GM19395 (cell line): Measurements from ENCODE around the gene ZNF66.
"Not testable (repeated sequence)": the region's sequence is repeated elsewhere in the genome, so short reads cannot be mapped to it uniquely, and the experiment has no call there.

Experiments used
- ATAC-seq: cut with Tn5 transposase; IDR thresholded peaks from one replicate; pipeline ENCODE4 v1.9.1; 2021; ENCODE audit warnings: mild to moderate bottlenecking, moderate library complexity; ENCODE audit not compliant: unreplicated experiment

ZNF66 gene

GRCh38 chr19:20776083-20777076 is at the start of gene ZNF66:
Gene ZNF66, plus strand, starts transcription at chr19:20776304. Its CDS starts 144 bp downstream, at chr19:20776448.
- peak; percentile 98 for ATAC-seq

- not testable (repeated sequence) for ATAC-seq
Measured at GRCh38 chr19:20750169-20750568, 25.9 kb upstream of the ZNF66 start.

GRCh38 chr19:20752291-20752690 is 23.8 kb upstream of the ZNF66 start:
- ATAC-seq = not testable (repeated sequence)

- ATAC-seq = not testable (repeated sequence)
Measured at GRCh38 chr19:20769225-20769736, 6.8 kb upstream of the ZNF66 start.

- ATAC-seq = no peak
Measured at GRCh38 chr19:20787786-20788185, 11.7 kb downstream of the ZNF66 start.

- ATAC-seq = no peak
Measured at GRCh38 chr19:20791806-20792205, 15.7 kb downstream of the ZNF66 start.

- not testable (repeated sequence) for ATAC-seq
Measured at GRCh38 chr19:20806311-20807262, 30.5 kb downstream of the ZNF66 start.

- no peak for ATAC-seq
Measured at GRCh38 chr19:20840371-20840770, 64.3 kb downstream of the ZNF66 start.
